Neural cell (in vitro differentiated cells): ENCODE measurements around the gene PGS1.

Source experiments
- CTCF ChIP-seq: fragments of 450-650 bp; IDR thresholded peaks from 2 replicates; pipeline ENCODE4 v1.5.1; 2014; ENCODE audit warnings: antibody characterized with exemption, mild to moderate bottlenecking, moderate library complexity; ENCODE audit not compliant: poor library complexity, severe bottlenecking
- EP300 ChIP-seq: fragments of 450-650 bp; conservative IDR thresholded peaks from 2 replicates; pipeline ENCODE4 v1.6.1; 2014; ENCODE audit warnings: antibody characterized with exemption, mild to moderate bottlenecking, moderate library complexity; ENCODE audit not compliant: poor library complexity, severe bottlenecking
- RAD21 ChIP-seq: fragments of 450-650 bp; conservative IDR thresholded peaks from 2 replicates; pipeline ENCODE4 v1.6.1; 2014; ENCODE audit warnings: antibody characterized with exemption, mild to moderate bottlenecking, moderate library complexity
- REST ChIP-seq: IDR thresholded peaks from 2 replicates; pipeline ENCODE4 v1.6.1; 2012; ENCODE audit warnings: borderline replicate concordance
- TAF1 ChIP-seq: IDR thresholded peaks from 2 replicates; pipeline ENCODE4 v1.6.1; 2012; ENCODE audit warnings: low read depth

GRCh38 chr17:78365561-78366108, 12.8 kb upstream of the PGS1 start:
- TF ChIP-seq CTCF (no peak), REST (no peak), EP300 (no peak), RAD21 (no peak), TAF1 (no peak)
